Renal cortex interstitium (tissue), 11 donors: ENCODE results near the gene BLTP1. TPM values are rescaled to one million over a fixed set of nuclear protein-coding genes. Genes with fewer than 3 reads are reported as not detected.

ENCODE experiments used
- DNase-seq, 11 donors: peaks; one replicate each; pipeline ENCODE4 v3.0.0-alpha.2; 2013; ENCODE audit warnings: low read depth in 9 of 11, low spot score in 4 of 11; ENCODE audit errors: extremely low read depth in 1 of 11
- polyA plus RNA-seq, 3 donors: library from polyadenylated mRNA; unstranded; fragments of 120-200 nt; gene quantifications; one replicate each; pipeline ENCODE4 v1.2.1, GENCODE V29; 2013; ENCODE audit not compliant: insufficient read length in 3 of 3

The BLTP1 gene
- polyA plus RNA-seq, 3 donors = 78.4 to 95.0 (median 84.0) TPM

DNA sequence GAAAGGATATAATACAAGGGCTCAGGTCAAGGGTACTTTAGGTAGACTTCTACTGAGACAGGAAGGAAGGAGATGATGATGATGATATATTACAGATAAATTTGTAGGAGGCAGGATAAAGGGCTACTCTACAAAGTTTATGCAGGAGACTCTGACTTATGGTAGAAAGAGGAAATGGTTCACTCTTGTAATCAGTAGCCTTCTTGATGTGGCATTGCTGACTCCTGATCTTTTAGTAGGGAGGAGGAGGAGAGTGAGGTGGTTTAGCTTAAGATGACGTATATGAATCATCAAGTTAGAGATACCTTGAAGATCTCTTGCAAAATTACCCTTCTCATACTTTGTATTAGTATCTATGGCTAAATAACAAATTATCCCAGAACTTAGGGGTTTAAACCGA is 4.7 kb downstream of the BLTP1 start:
- DNase-seq = no peak

DNA sequence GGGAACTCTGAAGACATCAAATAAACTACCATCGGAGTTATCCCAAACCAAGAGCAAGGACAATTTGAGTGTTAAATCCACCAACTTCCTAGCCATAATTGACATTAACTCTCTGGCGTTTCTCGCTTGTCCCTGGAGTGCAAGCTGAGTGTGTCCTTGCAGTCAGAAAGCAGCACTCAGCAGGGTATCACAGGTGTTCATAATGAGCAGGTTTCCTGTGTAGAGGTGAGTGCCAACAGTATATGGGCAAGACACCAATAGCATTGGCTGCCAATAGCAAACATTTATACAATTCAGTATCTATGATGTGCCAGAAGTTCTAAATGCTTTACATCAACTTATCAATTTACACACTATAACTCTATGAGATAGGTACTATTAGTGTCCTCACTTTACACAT is 11.2 kb downstream of the BLTP1 start:
- no peak for DNase-seq

DNA sequence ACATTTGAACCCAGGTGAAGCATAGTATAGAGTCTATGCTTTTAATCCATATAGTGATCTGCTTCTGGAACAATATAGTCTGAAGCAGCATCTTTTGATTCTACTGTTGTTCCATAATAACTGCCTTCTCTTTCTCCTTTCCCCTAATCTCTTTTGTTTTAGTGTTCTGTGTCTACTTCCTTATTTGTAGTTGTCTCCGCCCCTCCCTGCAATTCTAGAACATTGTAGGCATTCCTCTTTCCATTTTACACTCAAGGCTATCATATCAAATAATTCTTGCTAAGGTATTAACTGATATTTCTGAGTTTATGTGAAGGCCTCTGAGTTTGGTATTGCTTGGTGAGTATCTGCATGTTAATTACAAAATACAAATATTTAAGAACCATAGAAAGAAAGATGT is 11.6 kb downstream of the BLTP1 start:
- no peak for DNase-seq

DNA sequence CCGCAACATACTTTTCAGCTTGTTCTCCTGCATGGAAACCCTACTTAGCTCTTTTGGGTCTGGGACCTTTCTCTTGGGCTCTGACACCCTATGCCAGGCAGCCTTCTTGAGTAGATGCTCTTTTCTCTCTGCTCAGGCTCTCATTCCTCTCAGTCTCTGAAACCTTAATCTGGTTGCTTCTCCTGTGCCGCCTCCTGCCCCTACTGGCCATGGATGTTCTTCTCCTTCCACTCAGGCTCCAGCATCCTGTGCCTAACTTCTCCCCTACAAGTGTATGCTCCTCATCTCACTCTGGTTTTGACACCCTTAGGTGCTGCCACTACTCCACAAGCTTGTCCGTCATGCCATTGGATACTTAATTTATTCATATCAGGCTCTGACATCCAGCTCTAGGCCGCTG is 15.2 kb downstream of the BLTP1 start:
- no peak for DNase-seq

DNA sequence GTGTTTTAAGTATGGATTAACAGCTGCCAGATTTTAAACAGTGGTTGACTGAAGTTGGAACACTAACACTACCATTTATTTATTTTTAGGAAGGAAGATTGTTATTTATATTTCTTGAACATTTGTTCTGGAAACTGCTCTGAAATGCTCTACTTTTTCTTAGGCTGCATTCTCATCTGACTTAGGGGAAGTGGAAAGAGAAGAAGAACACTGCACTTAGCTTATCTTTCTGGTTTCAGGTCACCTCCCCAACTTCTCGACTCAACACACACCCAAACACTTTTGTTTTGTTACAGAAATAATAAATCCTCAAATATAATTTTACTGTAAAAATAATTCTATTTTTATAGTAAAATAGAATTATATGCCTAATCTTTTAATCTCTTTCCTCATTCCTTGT is 18.6 kb downstream of the BLTP1 start:
- no peak for DNase-seq

DNA sequence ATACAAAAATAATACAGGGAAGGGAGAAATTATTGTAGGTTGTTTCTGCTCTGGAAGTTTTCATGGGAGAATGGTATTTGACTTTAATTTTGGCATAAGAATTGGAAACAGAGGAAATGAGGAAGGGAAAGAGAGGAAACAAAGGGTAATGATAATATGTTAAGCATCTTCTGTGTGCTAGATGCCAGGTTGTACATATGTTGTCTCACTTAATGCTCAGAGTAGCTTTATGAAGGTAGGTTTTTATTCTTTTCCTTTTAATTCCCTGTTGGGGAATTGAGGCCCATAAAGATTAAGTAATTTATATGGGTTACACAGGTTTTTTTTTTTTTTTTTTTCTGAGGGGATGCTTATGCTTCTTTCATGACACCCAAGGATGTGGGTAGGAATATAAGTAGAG is 19.2 kb downstream of the BLTP1 start:
- DNase-seq = no peak

DNA sequence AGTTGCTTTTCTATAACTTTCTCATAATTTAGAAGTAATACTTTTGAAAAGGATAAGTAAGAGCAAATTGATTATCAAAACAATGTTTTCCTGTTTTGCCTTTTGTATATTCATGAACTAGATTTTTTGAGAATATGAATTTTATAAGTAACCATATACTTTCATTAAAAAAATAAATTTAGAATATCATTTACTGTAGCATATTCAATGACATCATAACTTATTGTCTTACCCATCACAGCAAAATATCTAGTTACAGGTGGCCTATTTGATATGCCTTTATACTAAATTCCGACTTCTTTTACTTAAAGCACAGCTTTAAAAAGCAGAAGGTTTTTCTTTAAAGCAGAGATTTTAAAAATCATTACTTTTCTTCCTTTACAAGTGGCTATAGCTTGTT is 20.1 kb downstream of the BLTP1 start:
- no peak for DNase-seq

DNA sequence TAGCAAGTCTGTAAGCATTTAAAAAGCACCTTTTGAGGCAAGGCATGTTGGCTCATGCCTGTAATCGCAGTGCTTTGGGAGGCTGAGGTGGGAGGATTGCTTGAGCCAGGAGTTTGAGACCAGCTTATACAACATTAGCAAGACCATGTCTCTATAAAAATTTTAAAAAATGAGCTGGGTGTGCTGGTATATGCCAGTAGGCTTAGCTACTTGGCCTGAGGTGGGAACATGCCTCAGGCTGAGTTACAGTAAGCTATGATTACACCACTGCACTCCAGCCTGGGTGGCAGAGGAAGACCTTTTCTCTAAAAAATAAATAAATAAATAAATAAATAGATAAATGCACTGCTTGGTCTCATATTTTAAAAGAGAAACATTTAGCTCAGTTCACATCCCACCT is 26.8 kb downstream of the BLTP1 start:
- no peak for DNase-seq

DNA sequence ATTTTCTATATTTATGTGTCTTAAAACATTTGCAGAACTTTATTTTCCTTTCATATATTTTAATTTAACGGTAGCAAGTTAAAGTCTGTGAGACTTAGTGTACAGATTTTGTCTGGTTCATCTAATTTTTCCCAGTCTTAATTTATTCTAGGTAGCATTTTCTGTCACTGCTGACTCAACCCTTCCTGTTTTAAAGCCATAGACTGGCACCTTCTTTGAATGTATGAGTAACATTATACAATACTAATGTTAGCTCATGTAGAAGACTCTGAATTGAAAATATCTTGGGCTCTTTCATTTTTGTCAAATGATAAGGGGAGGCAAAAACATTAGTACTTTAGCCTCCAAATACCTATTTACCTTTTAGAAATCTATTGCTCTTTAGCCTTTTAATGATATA is 43.6 kb downstream of the BLTP1 start:
- no peak for DNase-seq

Other genes with a start within 250 kb of the BLTP1 start
- 1 to 10 TPM; 1.0 to 1.5 (median 1.1) TPM for gene TRPC3, start 200.3 kb upstream of the BLTP1 start, polyA plus RNA-seq
- gene ADAD1, start 226.7 kb downstream of the BLTP1 start, polyA plus RNA-seq = not detected